Liver (tissue), 9 donors: Measurements from ENCODE around the gene FRMD5. TPM values are rescaled to one million over a fixed set of nuclear protein-coding genes. Genes with fewer than 3 reads are reported as not detected.

Experiments
- DNase-seq: peaks from one replicate; pipeline ENCODE4 v3.0.0-alpha.2; 2017; ENCODE audit warnings: low spot score
- H3K27ac ChIP-seq, 2 donors: one replicate each; pipeline ENCODE4 v1.7.0; 2013; ENCODE audit warnings: inconsistent platforms in 2 of 2, low read length in 2 of 2, control low read depth in 1 of 2, low read depth in 1 of 2, mild to moderate bottlenecking in 1 of 2
- H3K27me3 ChIP-seq, 4 donors: one replicate each; pipeline versions ENCODE4 v1.6.1 to v1.7.0; 2013; ENCODE audit warnings: low read length in 3 of 4, inconsistent platforms in 1 of 4, mild to moderate bottlenecking in 1 of 4, moderate library complexity in 1 of 4; ENCODE audit not compliant: control insufficient read depth in 4 of 4, insufficient read depth in 4 of 4
- H3K36me3 ChIP-seq, 4 donors: one replicate each; pipeline versions ENCODE4 v1.6.1 to v1.7.0; 2013; ENCODE audit warnings: low read length in 3 of 4, mild to moderate bottlenecking in 3 of 4, low read depth in 1 of 4, moderate library complexity in 1 of 4; ENCODE audit not compliant: control insufficient read depth in 4 of 4, insufficient read depth in 3 of 4
- H3K4me1 ChIP-seq, 4 donors: one replicate each; pipeline versions ENCODE4 v1.6.1 to v1.7.0; 2013; ENCODE audit warnings: low read length in 3 of 4, mild to moderate bottlenecking in 3 of 4, moderate library complexity in 1 of 4; ENCODE audit not compliant: control insufficient read depth in 4 of 4, insufficient read depth in 4 of 4
- H3K4me3 ChIP-seq, 3 donors: one replicate each; pipeline versions ENCODE4 v1.6.1 to v1.7.0; 2013; ENCODE audit warnings: low read length in 3 of 3, control low read depth in 1 of 3, low read depth in 1 of 3, mild to moderate bottlenecking in 1 of 3
- H3K9ac ChIP-seq, 2 donors: one replicate each; pipeline ENCODE4 v1.7.0; 2013; ENCODE audit warnings: low read length in 2 of 2, mild to moderate bottlenecking in 2 of 2, moderate library complexity in 2 of 2, control low read depth in 1 of 2, low read depth in 1 of 2
- H3K9me3 ChIP-seq, 4 donors: one replicate each; pipeline versions ENCODE4 v1.6.1 to v1.7.0; 2013; ENCODE audit warnings: low read length in 3 of 4; ENCODE audit not compliant: control insufficient read depth in 4 of 4
- ATF3 ChIP-seq: IDR thresholded peaks from 2 replicates; pipeline ENCODE4 v1.6.1; 2016; ENCODE audit warnings: antibody characterized with exemption
- CTCF ChIP-seq: fragments of 150-350 bp; IDR thresholded peaks from 2 replicates; pipeline ENCODE4 v1.5.1; 2017; ENCODE audit warnings: improper control_type of control experiment, low read depth, low read length; ENCODE audit not compliant: missing input control
- EGR1 ChIP-seq, 2 donors: IDR thresholded peaks; 2 replicates each; pipeline ENCODE4 v1.6.1; 2016 to 2018; ENCODE audit warnings: antibody characterized with exemption in 2 of 2, low read depth in 2 of 2
- FOXA1 ChIP-seq: IDR thresholded peaks from 2 replicates; pipeline ENCODE4 v1.6.1; 2016; ENCODE audit warnings: antibody characterized with exemption
- FOXA2 ChIP-seq: IDR thresholded peaks from 2 replicates; pipeline ENCODE4 v1.6.1; 2016; ENCODE audit warnings: antibody characterized with exemption
- GABPA ChIP-seq, 2 donors: IDR thresholded peaks in 1 of 2; conservative IDR thresholded peaks in 1 of 2; 2 replicates each; pipeline ENCODE4 v1.6.1; 2016; ENCODE audit warnings: antibody characterized with exemption in 2 of 2, mild to moderate bottlenecking in 1 of 2, moderate library complexity in 1 of 2
- HNF4A ChIP-seq, 2 donors: conservative IDR thresholded peaks; 2 replicates each; pipeline ENCODE4 v1.6.1; 2016; ENCODE audit warnings: antibody characterized with exemption in 2 of 2, mild to moderate bottlenecking in 2 of 2
- HNF4G ChIP-seq: IDR thresholded peaks from 2 replicates; pipeline ENCODE4 v1.6.1; 2016; ENCODE audit warnings: antibody characterized with exemption
- JUND ChIP-seq, 2 donors: IDR thresholded peaks; 2 replicates each; pipeline ENCODE4 v1.6.1; 2016; ENCODE audit warnings: antibody characterized with exemption in 2 of 2
- MAX ChIP-seq: IDR thresholded peaks from 2 replicates; pipeline ENCODE4 v1.6.1; 2016; ENCODE audit warnings: antibody characterized with exemption
- NR2F2 ChIP-seq: IDR thresholded peaks from 2 replicates; pipeline ENCODE4 v1.6.1; 2016; ENCODE audit warnings: antibody characterized with exemption
- RAD21 ChIP-seq, 2 donors: IDR thresholded peaks; 2 replicates each; pipeline ENCODE4 v1.6.1; 2016; ENCODE audit warnings: antibody characterized with exemption in 2 of 2, mild to moderate bottlenecking in 2 of 2
- RXRA ChIP-seq, 2 donors: IDR thresholded peaks; 2 replicates each; pipeline ENCODE4 v1.6.1; 2017 to 2018; ENCODE audit warnings: antibody characterized with exemption in 2 of 2, mild to moderate bottlenecking in 1 of 2
- SP1 ChIP-seq: IDR thresholded peaks from 2 replicates; pipeline ENCODE4 v1.6.1; 2018; ENCODE audit warnings: antibody characterized with exemption, mild to moderate bottlenecking
- TAF1 ChIP-seq: conservative IDR thresholded peaks from 2 replicates; pipeline ENCODE4 v1.6.1; 2016; ENCODE audit warnings: antibody characterized with exemption, mild to moderate bottlenecking
- YY1 ChIP-seq: IDR thresholded peaks from 2 replicates; pipeline ENCODE4 v1.6.1; 2016; ENCODE audit warnings: antibody characterized with exemption, mild to moderate bottlenecking
- ZBTB33 ChIP-seq: IDR thresholded peaks from 2 replicates; pipeline ENCODE4 v1.6.1; 2016; ENCODE audit warnings: antibody characterized with exemption
- WGBS: extraction: QIAGEN DNeasy Blood & Tissue Kit; methylation state at CpG from one replicate; pipeline ENCODE4 v1.1.7; 2013; 5-methylcytosine and 5-hydroxymethylcytosine counted together
- polyA plus RNA-seq, 2 donors: library from polyadenylated mRNA; stranded (reverse) in 1 of 2; unstranded in 1 of 2; fragments of 200-250 nt in 1 of 2; fragments of >200 nt in 1 of 2; fragmentation: Nextera tagmentation in 1 of 2; extraction: Ambion mirVana in 1 of 2; gene quantifications; one replicate each; pipeline versions ENCODE4 v1.2.1 to v1.2.3, GENCODE V29; 2013 to 2015
- total RNA-seq, 2 donors: library from RNA; depleted of rRNA; stranded (reverse); fragments of >200 nt; gene quantifications; one replicate each; pipeline ENCODE4 v1.2.3, GENCODE V29; 2014
- donor health status: healthy.
- donor health status: healthy.
- donor health status: healthy.
- donor health status: healthy.
- donor health status: healthy.

FRMD5 gene
- total and polyA plus RNA-seq, 4 donors = 0.01 to 0.25 TPM; not detected in 2

GRCh38 chr15:44066211-44066827 lies 128.8 kb downstream of the FRMD5 start:
- TF ChIP-seq TAF1 (no peak), HNF4G (no peak), FOXA1 (no peak), JUND (IDR thresholded peaks at IDR 0.05) (no peak), MAX (no peak), EGR1 (IDR thresholded peaks at IDR 0.05; ENCODE audit: low read depth in 2 of 2) (no peak), RAD21 (IDR thresholded peaks at IDR 0.05) (peak; percentile 78 to 85), CTCF (peak; percentile 70), ATF3 (no peak), NR2F2 (no peak), YY1 (no peak)
- H3K27ac ChIP-seq = no peak overlapping the region
- WGBS = 23% methylated on average over 8 of the region's 8 CpGs
- no peaks in the 10 kb centered on the region for H3K4me1 ChIP-seq
- no peaks in the 10 kb centered on the region for H3K9me3 ChIP-seq
- no peak overlapping the region for H3K9ac ChIP-seq
- peak; percentile 59 for DNase-seq
- H3K27me3 ChIP-seq = no peaks in the 10 kb centered on the region
- no peaks in the 10 kb centered on the region for H3K36me3 ChIP-seq
- H3K4me3 ChIP-seq = no peak overlapping the region

- 84% methylated on average over 1 of the region's 1 CpG for WGBS
- no peak for DNase-seq
- H3K4me3 ChIP-seq = no peak overlapping the region
- H3K27ac ChIP-seq = no peak overlapping the region
- H3K36me3 ChIP-seq = no peaks in the 10 kb centered on the region
- H3K4me1 ChIP-seq = no peaks in the 10 kb centered on the region
- H3K9ac ChIP-seq = no peak overlapping the region
- H3K9me3 ChIP-seq = no peaks in the 10 kb centered on the region
- H3K27me3 ChIP-seq = no peaks in the 10 kb centered on the region
- TF ChIP-seq RXRA (IDR thresholded peaks at IDR 0.05) (no peak), TAF1 (no peak), HNF4G (no peak), HNF4A (conservative IDR thresholded peaks at IDR 0.05) (no peak), SP1 (no peak), FOXA2 (no peak), FOXA1 (no peak), ZBTB33 (no peak), ATF3 (no peak), EGR1 (IDR thresholded peaks at IDR 0.05; ENCODE audit: low read depth in 2 of 2) (no peak), RAD21 (IDR thresholded peaks at IDR 0.05) (no peak), GABPA (IDR thresholded peaks at IDR 0.05 in 1 of 2, conservative IDR thresholded peaks at IDR 0.05 in 1 of 2) (no peak)
These were observed 130.4 kb downstream of the FRMD5 start for GRCh38 chr15:44064706-44065105.
